Measurements from ENCODE around the gene ZFP91.

DNA sequence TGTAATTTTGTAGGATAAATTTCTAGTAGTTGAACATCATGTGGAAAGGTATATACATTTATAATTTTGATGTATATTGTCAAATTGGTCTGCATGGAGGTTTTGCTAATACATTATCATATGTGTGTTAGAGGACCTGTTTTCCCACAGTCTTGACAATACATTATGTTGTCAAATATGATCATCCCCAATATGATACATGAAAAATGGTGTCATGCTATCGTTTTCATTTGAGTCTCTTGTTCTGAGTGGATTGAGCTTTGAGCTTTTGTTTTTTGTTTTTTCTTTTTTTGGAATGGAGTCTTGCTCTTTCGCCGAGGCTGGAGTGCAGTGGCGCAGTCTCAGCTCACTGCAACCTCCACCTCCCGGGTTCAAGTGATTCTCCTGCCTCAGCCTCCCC lies 29.5 kb downstream of the ZFP91 start:
- no peak for TF ChIP-seq CTCF (IDR thresholded peaks at IDR 0.05)
- no peak for TF ChIP-seq FOSL2 (IDR thresholded peaks at IDR 0.05; ENCODE audit: borderline replicate concordance, low read depth)
- TF ChIP-seq FOXJ3 (CRISPR knock-in tag; IDR thresholded peaks at IDR 0.05): no peak
- TF ChIP-seq RAD21 (IDR thresholded peaks at IDR 0.05; ENCODE audit: low read length): no peak
- TF ChIP-seq SMC3 (IDR thresholded peaks at IDR 0.05; ENCODE audit: low read depth, low read length): no peak
- no peak for TF ChIP-seq GABPA (IDR thresholded peaks at IDR 0.05; ENCODE audit: low read depth)
- TF ChIP-seq, protein P1, sequence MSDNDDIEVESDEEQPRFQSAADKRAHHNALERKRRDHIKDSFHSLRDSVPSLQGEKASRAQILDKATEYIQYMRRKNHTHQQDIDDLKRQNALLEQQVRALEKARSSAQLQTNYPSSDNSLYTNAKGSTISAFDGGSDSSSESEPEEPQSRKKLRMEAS (IDR thresholded peaks at IDR 0.05; ENCODE audit: low read depth): no peak
- TF ChIP-seq, protein P2, sequence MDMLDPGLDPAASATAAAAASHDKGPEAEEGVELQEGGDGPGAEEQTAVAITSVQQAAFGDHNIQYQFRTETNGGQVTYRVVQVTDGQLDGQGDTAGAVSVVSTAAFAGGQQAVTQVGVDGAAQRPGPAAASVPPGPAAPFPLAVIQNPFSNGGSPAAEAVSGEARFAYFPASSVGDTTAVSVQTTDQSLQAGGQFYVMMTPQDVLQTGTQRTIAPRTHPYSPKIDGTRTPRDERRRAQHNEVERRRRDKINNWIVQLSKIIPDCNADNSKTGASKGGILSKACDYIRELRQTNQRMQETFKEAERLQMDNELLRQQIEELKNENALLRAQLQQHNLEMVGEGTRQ (IDR thresholded peaks at IDR 0.05; ENCODE audit: borderline replicate concordance, low read depth, low read length): no peak
- TF ChIP-seq USF1 (IDR thresholded peaks at IDR 0.05; ENCODE audit: borderline replicate concordance, low read depth): no peak
- TF ChIP-seq EP300 (IDR thresholded peaks at IDR 0.05; ENCODE audit: borderline replicate concordance in 1 of 2, low read depth in 1 of 2, low read length in 1 of 2): no peak
- no peak for TF ChIP-seq REST (IDR thresholded peaks at IDR 0.05; ENCODE audit: low read depth, low read length)
- TF ChIP-seq YY1 (IDR thresholded peaks at IDR 0.05; ENCODE audit: low read depth): no peak
- no peak for TF ChIP-seq EZH2phosphoT487 (IDR thresholded peaks at IDR 0.05; ENCODE audit: borderline replicate concordance, low read depth)
